Subcutaneous abdominal adipose tissue (tissue), 5 donors: Measurements from ENCODE around the gene MACROH2A1.
A peak's percentile ranks its signal among the peaks of the same experiment; 100 is the strongest.

Experiments
- H3K27ac ChIP-seq: one replicate; pipeline ENCODE4 v1.7.0; 2013; ENCODE audit warnings: low read depth, mild to moderate bottlenecking, inconsistent platforms, low read length, moderate library complexity
- H3K27me3 ChIP-seq, 5 donors: one replicate each; pipeline ENCODE4 v1.7.0; 2013; ENCODE audit warnings: low read length in 5 of 5, inconsistent platforms in 1 of 5; ENCODE audit not compliant: control insufficient read depth in 5 of 5, insufficient read depth in 4 of 5
- H3K36me3 ChIP-seq, 5 donors: one replicate each; pipeline ENCODE4 v1.7.0; 2013; ENCODE audit warnings: low read length in 5 of 5; ENCODE audit not compliant: control insufficient read depth in 5 of 5, insufficient read depth in 5 of 5
- H3K4me1 ChIP-seq, 5 donors: one replicate each; pipeline ENCODE4 v1.7.0; 2013; ENCODE audit warnings: low read length in 5 of 5, mild to moderate bottlenecking in 3 of 5, moderate library complexity in 1 of 5; ENCODE audit not compliant: control insufficient read depth in 5 of 5, insufficient read depth in 5 of 5
- H3K4me3 ChIP-seq, 5 donors: one replicate each; pipeline ENCODE4 v1.7.0; 2013; ENCODE audit warnings: low read length in 5 of 5, low read depth in 1 of 5
- H3K9ac ChIP-seq, 5 donors: one replicate each; pipeline ENCODE4 v1.7.0; 2013; ENCODE audit warnings: low read length in 5 of 5, mild to moderate bottlenecking in 4 of 5, moderate library complexity in 3 of 5
- H3K9me3 ChIP-seq, 5 donors: one replicate each; pipeline ENCODE4 v1.7.0; 2013; ENCODE audit warnings: low read length in 5 of 5; ENCODE audit not compliant: control insufficient read depth in 5 of 5
- donor health status: healthy.
- donor health status: healthy.
- donor health status: healthy.
- donor health status: healthy.
- donor health status: healthy.

MACROH2A1 gene

DNA sequence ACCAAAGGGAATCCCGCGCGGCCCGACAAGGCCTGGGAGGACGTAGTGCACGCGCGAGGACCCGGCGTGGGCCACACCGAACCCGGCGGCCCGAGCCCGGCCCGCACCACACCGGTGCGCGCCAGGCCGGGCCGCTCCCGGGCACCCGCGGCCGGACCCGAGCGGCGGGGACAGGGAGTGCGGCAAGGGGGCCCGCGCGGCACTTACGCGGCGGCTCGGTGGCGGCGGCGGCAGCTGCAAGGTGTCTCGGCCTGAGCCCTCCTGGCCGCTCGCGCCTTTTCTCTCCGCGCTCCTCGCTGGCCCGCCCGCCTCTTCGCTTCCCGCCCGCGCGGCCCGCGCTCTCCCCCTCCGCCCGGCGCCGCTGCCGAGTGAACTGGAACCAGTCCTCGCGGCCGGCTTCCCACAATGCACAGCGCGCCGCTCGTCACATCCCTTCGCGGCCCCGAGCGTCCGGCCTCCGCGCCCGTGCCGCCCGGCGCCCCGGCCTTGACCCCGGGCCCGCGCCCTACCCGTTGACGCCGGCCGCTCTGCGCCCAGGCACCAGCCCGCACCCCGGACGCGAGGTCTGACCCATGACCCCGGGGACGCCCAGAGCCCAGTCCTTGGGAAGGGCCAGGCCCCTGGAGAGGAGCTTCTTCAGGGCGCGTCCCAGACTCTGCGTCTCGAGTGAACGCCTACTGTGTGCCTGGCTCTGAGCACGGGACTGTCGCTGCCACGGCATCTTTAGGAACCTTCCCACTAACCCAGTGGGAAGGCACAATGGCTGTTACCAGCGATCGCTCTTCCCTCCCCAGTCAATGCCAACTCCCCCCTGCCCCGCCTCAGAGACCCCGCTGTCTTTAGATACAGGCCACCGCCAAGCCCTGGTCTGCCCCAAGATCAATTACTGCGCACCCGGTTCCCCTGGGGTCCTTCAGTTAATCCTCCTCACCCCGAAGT, at the start of gene MACROH2A1:
MACROH2A1 (minus strand) TSS at position 377 of the 939 bp plus-strand sequence. CDS start 10,138 bp downstream, outside the sequence.
- Histone ChIP-seq H3K9ac (peak within 1 kb of the TSS; percentile 66 to 98 (median 95)), H3K36me3 (no peaks in the 10 kb centered on the region), H3K4me3 (peak within 1 kb of the TSS; percentile 78 to 92 (median 88)), H3K27me3 (no peaks in the 10 kb centered on the region), H3K27ac (peak within 1 kb of the TSS; percentile 81), H3K9me3 (no peaks in the 10 kb centered on the region), H3K4me1 (peaks cover 4 to 57% (median 48%) of the 10 kb centered on the region in 5 donors)

DNA sequence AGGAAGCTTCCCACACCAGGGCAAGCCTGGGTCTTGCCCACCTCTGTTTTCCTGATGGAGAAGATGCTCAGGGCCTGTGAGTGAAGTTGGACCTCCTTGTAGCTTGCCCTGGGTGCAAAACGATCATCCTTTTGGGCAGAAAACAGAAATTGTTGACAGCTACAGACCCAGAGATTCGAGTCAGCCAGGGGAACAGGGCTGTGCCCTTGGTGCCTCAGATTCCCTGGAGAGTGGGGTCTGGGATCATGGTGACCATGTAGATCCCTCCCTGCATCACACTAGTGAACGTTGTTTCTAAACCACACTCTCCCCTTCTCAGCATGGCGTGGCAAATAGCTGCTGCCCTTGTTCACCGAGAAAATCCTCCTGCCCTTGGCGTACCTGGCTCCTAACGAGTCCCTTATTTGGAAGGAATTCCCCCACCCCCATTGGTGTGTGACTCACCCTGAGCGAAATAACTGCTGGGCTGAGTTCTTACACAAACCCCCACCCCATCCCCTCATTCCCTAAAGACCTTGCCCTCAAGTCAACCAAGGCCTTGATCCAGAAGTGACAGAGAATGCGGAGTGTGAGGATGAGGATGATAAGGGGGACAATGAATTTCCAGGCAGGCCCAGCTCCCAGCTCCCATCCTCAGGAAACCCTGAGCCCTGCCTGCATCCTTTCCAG, 49.2 kb upstream of the MACROH2A1 start:
- Histone ChIP-seq H3K4me1 (peaks cover 0 to 19% (median 6%) of the 10 kb centered on the region in 5 donors), H3K27ac (no peak overlapping the region), H3K4me3 (no peak overlapping the region), H3K27me3 (peaks cover 0 to 6% (median 0%) of the 10 kb centered on the region in 5 donors), H3K9me3 (no peaks in the 10 kb centered on the region), H3K36me3 (no peaks in the 10 kb centered on the region), H3K9ac (no peak overlapping the region)

DNA sequence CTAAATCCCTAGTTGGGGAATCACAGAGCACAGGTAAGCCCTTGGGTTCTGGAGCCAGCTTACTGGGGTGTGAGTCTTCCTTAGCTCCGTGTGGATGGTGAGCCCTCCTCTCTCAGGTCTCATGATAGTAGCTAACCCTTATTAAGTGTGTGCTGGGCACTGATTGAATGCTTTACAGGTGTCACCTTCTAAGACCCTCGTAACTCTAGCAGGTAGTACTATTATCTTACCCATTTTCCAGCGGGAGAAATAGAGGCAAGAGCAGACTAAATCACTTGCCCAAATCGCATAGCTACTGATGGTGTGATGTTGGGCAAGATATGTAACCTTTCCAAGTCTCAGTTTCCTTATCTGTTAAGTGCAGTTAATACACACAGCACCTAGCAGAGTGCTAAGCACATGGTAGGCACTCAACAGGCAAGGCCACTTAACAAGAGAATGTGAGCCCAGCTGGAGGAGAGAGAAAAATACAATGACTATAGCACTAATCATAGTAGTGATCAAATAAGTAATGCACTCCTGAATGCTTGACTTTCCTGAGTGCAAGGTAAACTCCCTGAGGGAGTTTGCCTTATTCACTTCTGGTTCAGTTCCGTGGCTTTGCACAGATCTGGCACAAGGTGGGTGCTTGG, 48.4 kb upstream of the MACROH2A1 start, which contains the start of gene DCANP1:
DCANP1 (minus strand) TSS at position 51 of the 632 bp plus-strand sequence. CDS start 240 bp downstream, outside the sequence.
- Histone ChIP-seq H3K27ac (no peak within 1 kb of the TSS), H3K4me1 (peaks cover 0 to 23% (median 9%) of the 10 kb centered on the region in 5 donors), H3K9ac (no peak within 1 kb of the TSS), H3K36me3 (no peaks in the 10 kb centered on the region), H3K4me3 (no peak within 1 kb of the TSS), H3K27me3 (peaks cover 0 to 6% (median 0%) of the 10 kb centered on the region in 5 donors), H3K9me3 (no peaks in the 10 kb centered on the region)

DNA sequence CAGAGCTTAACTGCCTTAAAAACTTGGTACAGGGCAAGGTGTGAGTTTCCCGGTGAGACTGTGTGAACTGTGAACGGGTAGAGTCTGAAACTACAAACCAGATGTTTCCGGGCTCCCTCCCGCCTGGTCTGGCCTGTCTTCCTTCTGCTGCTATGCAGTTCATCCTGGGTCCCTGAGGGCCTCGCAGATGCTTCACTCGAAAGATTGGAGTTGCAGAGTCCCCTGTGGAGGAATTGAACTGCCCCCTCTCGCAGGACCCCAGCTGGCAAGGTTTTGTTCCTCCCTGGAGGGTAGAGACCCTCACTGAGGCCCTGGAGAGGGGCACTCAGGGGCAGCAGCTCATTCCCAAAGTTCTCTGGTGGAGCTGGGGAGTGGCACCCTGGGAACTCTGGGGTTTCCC, 47.6 kb upstream of the MACROH2A1 start:
- no peak overlapping the region for H3K4me3 ChIP-seq
- H3K9me3 ChIP-seq = no peaks in the 10 kb centered on the region
- H3K27ac ChIP-seq = no peak overlapping the region
- peaks cover 0 to 30% (median 15%) of the 10 kb centered on the region in 5 donors for H3K4me1 ChIP-seq
- H3K9ac ChIP-seq = no peak overlapping the region
- H3K27me3 ChIP-seq = peaks cover 0 to 6% (median 0%) of the 10 kb centered on the region in 5 donors
- H3K36me3 ChIP-seq = no peaks in the 10 kb centered on the region

DNA sequence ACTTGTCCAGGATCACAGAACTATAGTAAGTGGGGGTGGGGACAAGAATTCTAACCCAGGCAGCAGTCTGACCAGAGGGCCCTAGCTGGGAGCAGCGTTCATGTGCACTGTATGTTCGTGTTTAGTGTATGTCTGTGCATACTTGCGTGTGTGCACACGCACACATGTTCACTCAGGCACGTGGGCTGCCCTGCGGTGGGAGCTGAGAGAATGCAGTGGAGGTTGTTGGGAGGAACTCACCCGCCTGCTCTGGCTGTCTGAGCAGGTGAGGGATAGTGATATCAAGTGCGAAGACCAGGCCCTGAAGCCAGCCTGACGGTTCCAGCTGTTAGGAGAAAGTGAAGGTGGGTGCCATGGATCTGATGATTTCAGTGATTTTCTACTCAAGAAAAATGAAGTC, 47.2 kb upstream of the MACROH2A1 start:
- H3K4me3 ChIP-seq = no peak overlapping the region
- H3K27ac ChIP-seq = no peak overlapping the region
- H3K36me3 ChIP-seq = no peaks in the 10 kb centered on the region
- no peaks in the 10 kb centered on the region for H3K9me3 ChIP-seq
- H3K9ac ChIP-seq = no peak overlapping the region
- H3K27me3 ChIP-seq = peaks cover 0 to 6% (median 0%) of the 10 kb centered on the region in 5 donors
- peaks cover 0 to 34% (median 20%) of the 10 kb centered on the region in 5 donors for H3K4me1 ChIP-seq

DNA sequence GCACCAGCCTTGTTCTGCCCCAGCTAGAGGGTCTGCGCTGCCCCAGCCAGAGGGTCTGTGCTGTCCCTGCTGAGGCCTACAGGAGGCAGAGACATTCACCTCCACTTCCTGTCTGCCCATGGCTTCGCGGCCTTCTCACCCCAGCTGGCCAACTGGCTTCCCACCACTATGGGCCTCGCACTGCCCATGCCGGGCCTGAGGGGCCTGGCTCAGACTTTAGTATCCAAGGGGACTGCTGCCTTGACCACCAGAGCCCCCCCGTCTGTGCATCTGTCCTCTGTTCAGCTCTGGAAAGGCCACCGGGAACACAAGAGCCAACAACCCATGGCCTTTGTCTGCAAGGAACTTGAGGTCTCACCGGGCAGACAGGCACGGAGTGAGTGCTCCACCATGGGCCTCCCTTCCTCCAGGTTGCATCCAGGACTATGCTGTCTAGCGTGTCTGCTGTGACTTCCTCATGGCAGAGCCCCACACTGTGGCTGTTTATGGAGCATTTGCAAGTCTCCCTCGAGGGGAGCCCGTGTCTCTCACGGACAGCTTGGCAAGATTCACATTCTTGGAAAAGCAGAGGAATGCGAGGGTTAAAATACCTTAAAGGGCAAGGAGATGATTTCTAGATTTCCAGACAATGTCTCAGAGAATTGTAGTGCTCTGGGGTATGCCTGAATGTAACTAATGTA, 46.4 kb upstream of the MACROH2A1 start:
- Histone ChIP-seq H3K9ac (no peak overlapping the region), H3K27ac (no peak overlapping the region), H3K4me1 (peaks cover 0 to 35% (median 24%) of the 10 kb centered on the region in 5 donors), H3K9me3 (no peaks in the 10 kb centered on the region), H3K27me3 (peaks cover 0 to 6% (median 0%) of the 10 kb centered on the region in 5 donors), H3K4me3 (no peak overlapping the region), H3K36me3 (no peaks in the 10 kb centered on the region)

DNA sequence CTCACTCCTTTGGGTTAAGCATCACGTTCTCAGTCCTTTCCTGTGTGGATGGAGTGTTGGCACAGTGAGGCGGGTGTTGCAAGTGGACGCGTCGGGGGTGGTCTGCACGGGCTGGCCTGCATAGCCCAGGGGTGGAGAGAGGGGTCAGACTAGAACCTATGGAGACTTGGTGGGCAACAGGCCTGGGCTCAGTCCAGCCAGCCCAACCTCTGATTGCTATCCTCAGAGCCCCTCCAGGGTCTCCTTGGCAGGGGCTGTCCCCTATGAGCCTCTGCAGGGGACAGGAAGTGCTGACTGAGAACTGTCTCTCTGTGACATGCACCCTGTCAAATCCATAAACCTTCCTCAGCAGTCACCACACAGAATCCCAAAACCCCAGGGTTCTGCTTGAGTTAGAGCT, 45.9 kb upstream of the MACROH2A1 start:
- peaks cover 0 to 37% (median 24%) of the 10 kb centered on the region in 5 donors for H3K4me1 ChIP-seq
- H3K36me3 ChIP-seq = no peaks in the 10 kb centered on the region
- H3K9me3 ChIP-seq = no peaks in the 10 kb centered on the region
- H3K27me3 ChIP-seq = peaks cover 0 to 6% (median 0%) of the 10 kb centered on the region in 5 donors
- no peak overlapping the region for H3K4me3 ChIP-seq
- H3K9ac ChIP-seq = no peak overlapping the region
- H3K27ac ChIP-seq = no peak overlapping the region

DNA sequence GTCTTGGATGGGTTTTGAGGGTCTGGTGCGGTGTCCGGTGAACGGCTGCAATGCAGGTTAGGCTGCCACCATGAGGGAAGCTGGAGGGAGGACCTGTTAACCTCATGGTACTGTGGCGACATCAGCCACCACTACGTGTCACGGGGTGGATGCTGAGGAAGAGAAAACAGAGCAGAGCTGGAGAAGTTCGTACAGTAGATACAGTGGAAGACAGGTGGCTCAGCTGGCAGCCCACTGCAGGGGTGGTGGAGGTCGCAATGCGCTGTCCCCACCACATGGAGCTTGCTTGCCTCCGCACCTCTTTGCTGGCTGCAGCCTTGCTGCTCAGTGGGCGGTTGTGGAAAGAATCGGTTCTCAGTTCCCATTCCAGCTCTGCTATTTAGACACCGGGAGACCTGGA, 45.3 kb upstream of the MACROH2A1 start:
- Histone ChIP-seq H3K9ac (no peak overlapping the region), H3K27me3 (peaks cover 0 to 6% (median 0%) of the 10 kb centered on the region in 5 donors), H3K4me1 (peaks cover 0 to 42% (median 26%) of the 10 kb centered on the region in 5 donors), H3K36me3 (no peaks in the 10 kb centered on the region), H3K4me3 (no peak overlapping the region), H3K9me3 (no peaks in the 10 kb centered on the region), H3K27ac (no peak overlapping the region)

DNA sequence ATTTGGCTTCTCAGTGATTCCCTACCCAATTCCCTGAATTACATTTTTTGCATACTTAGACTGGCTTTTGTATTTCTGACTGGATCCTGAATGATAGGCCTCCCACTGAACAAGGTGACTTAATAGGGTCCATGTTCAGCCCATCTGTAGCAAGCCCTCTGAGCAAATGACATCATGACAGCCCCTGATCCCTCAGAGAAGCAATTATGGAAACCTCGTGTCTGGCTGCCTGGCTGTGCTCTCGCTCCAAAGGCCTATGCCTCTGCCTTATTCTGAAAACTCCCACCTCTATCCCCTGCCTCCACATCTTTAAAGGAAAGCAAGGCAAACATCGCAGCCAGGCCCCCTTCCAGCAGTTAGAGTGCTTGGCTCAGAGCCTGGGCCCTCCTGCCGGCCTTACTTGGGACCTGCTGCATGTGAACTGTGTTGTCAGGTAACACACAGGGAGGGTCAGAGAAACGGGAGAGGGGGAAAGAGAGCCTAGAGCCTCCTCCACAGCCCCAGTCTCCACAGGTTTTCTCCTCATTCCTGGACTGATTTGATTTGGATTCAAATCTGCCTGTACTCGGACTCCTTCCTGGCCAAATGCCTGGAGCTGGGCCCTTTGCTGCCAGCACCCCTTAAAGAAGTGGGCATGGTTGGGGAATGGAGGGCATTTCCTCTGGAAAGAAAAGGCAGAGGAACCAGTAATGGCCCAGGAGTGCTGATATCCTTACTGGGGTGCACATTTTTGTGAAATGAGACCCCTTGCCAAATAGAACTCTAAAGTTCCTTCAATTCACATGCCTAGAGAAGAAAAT, 44.3 kb upstream of the MACROH2A1 start:
- peaks cover 0 to 6% (median 0%) of the 10 kb centered on the region in 5 donors for H3K27me3 ChIP-seq
- no peak overlapping the region for H3K9ac ChIP-seq
- H3K27ac ChIP-seq = no peak overlapping the region
- no peak overlapping the region for H3K4me3 ChIP-seq
- H3K36me3 ChIP-seq = no peaks in the 10 kb centered on the region
- H3K4me1 ChIP-seq = peaks cover 0 to 49% (median 33%) of the 10 kb centered on the region in 5 donors
- H3K9me3 ChIP-seq = no peaks in the 10 kb centered on the region
